GM21737 (cell line): ENCODE results near the gene OR7D4.
"Not testable (repeated sequence)": the region's sequence is repeated elsewhere in the genome, so short reads cannot be mapped to it uniquely, and the experiment has no call there.

Experiments used
- ATAC-seq: cut with Tn5 transposase; IDR thresholded peaks from one replicate; pipeline ENCODE4 v1.9.1; 2021; ENCODE audit warnings: mild to moderate bottlenecking, moderate library complexity; ENCODE audit not compliant: unreplicated experiment

Gene OR7D4

DNA sequence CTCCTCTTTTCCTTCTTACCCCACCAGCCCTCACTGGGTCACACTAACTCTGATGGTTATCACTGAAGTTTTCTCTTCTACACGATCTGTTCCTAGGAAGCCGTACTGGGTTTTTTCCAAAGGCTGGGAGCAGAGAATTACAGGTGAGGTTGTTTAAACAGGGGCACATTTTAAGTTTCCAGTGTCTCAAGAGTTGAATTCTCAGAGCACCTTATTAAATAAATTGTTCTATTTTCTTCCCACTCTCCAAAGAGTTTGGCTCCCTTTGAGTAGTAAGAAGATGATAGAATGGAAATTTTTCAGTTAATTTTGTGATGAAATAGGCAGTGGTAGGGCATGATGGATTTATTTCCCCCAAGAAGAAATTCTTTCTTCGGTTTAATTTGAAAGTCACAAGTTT is at the start of gene OR7D4:
OR7D4 (minus strand) TSS at position 101 of the 400 bp plus-strand sequence. CDS start 4,752 bp downstream, outside the sequence.
- ATAC-seq, result no peak

DNA sequence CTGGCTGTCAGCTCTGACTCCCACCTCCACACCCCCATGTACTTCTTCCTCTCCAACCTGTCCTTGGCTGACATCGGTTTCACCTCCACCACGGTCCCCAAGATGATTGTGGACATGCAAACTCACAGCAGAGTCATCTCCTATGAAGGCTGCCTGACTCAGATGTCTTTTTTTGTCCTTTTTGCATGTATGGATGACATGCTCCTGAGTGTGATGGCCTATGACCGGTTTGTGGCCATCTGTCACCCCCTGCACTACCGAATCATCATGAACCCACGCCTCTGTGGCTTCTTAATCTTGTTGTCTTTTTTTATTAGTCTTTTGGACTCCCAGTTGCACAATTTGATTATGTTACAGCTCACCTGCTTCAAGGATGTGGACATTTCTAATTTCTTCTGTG is 31.8 kb upstream of the OR7D4 start:
- no peak for ATAC-seq

DNA sequence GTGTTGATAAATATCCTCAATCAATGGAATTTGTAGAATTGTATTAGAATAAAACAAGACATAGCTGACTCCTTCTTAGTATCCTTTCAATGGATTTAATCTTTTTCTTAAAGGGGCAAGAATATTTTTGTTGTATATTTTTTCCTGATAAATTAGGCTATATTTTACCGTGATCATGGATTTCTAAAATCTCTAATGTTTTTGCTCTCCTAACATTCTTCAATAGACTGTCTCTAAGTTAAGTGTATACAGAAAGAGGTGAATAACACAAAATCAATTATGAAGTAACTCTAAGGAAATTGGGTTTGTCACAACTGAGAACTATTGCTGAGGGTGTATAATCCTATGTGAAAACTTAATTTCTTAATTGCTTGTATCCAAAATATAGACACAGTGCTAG is 31.2 kb upstream of the OR7D4 start, which contains the start of gene OR7E24:
OR7E24 (plus strand) TSS at position 301 of the 400 bp plus-strand sequence. CDS start 114 bp downstream, outside the sequence.
- no peak for ATAC-seq

DNA sequence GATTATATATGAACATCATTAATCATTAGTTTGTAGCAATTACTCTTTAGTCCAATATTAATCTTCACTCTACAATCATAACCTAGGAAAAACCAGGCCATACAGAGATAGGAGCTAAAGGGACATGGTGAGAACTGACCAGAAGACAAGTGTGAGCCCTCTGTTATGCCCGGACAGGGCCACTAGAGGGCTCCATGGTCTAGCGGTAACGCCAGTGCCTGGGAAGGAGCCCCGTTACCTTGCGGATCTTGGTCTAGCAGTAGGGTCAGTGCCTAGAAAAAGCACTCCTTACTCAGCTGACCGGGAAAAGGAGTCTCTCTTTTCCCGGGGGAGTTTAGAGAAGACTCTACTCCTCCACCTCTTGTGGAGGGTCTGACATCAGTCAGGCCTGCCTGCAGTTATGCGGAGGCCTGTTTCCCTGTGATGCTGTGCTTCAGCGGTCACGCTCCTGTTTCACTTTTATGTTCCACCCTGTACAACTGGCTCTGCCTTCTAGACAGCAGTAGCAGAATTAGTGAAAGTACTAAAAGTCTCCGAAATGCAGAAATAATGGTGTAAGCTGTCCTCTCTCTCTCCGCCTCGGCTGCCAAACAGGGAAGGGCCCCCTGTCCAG is 13.8 kb downstream of the OR7D4 start:
- no peak for ATAC-seq

DNA sequence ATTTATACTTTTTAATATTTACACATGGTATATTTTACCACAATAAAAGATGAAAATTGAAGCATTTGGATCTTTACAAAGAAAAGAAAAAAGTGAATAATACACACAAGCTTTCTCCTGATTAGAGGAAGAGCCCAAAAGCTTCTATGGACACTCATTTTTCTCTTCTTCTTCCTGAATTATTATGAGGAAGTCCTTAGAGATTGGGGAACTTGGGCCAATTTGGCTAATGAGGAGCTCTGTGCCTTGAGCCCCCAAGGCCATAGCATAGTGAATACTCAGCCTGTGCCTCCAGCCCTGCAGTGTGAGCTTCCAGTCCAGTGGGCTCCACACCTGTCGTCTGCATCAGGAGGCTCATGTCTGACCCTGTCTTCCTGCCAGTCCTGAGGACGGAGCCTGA is 21.3 kb downstream of the OR7D4 start:
- ATAC-seq, result not testable (repeated sequence)

DNA sequence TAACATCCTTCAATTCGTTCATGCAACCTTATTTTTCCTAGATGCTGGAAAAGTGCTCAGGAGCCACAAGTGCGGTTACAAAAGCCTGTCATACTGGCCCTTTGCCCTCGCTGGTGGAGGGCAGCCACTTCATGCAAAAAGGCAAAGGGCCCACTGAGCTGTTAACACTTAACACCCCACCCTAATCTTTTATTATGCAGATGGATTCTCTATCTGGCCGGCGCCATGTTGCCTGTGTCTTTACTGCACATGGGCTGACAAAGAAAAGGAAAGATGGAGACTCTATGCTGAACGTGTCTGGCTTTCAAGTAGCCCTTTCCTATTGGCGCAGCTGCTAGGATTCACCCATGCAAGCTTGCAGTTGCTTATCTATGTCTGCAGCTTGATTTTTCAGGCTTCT is 29.9 kb downstream of the OR7D4 start:
- no peak for ATAC-seq

DNA sequence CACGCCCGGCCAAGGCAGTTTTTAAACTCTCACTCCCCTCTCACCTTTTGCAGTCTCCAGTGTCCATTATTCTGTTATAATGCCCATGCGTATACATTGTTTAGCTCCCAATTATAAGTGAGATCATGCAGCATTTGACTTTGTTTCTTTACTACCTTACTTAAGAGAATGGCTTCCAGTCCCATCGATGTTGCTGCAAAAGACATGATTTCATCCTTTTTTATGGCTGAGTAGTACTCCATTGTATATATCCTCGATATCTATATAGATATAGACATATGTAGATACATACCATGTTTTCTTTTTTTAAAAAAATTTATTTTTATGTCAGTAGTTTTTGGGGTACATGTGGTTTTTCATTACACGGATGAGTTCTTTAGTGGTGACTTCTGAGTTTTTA is 32.2 kb downstream of the OR7D4 start:
- no peak for ATAC-seq

DNA sequence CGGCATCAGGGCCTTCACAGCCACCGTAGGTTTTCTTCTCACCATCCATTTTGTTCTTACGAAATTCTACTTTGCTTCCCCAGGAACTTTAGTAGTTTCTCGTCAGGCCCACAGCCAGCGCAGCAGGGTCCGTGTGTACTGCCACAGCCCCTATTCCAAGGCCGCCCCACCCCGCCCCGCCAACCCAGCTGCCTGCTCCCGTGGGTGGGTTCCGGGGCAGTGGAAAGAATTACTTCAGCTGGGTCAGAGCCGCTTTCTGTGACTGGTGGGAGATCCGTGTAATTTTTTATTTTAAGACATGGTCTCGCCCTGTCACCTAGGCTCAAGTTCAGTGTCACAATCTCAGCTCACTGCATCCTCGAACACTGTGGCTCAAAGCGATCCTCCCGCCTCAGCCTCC is 36.4 kb downstream of the OR7D4 start:
- ATAC-seq, result no peak

DNA sequence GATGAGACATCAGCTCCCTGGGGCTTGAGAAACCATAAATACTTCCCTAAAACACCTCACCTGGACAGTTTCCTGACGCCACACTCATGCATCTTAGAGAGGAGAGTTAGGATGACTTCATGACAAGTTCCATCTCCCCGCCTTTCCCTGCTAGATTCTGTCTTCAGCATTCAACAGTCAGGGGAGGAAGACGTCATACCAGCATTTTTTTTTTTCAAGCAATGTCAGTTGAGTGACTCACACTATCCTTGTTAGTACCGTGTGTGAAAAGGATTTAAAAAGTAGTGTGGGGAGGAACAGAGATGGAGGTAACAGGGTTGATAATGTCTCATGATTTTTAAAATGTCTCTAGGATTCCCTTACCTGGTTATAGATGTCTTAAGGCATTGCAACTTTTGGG is 40.5 kb downstream of the OR7D4 start, which contains the start of gene OR7D2:
OR7D2 (plus strand) TSS at position 79 of the 400 bp plus-strand sequence. CDS start 6,803 bp downstream, outside the sequence.
- ATAC-seq, result no peak

DNA sequence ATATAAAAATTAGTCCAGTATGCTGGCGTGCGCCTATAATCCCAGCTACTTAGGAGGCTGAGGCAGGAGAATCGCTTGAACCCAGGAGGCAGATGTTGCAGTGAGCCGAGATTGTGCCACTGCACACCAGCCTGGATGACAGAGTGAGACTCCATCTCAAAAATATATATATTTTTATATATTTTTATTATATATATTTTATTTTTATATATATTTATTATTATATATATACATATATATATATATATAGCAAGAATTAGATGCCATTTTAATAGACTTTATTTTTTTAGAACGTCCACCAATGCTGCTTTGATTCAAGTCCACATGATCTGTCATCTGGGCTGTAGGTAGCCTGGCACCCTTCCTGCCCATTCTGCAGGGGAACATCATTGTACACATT is 44.1 kb downstream of the OR7D4 start:
- ATAC-seq, result no peak

DNA sequence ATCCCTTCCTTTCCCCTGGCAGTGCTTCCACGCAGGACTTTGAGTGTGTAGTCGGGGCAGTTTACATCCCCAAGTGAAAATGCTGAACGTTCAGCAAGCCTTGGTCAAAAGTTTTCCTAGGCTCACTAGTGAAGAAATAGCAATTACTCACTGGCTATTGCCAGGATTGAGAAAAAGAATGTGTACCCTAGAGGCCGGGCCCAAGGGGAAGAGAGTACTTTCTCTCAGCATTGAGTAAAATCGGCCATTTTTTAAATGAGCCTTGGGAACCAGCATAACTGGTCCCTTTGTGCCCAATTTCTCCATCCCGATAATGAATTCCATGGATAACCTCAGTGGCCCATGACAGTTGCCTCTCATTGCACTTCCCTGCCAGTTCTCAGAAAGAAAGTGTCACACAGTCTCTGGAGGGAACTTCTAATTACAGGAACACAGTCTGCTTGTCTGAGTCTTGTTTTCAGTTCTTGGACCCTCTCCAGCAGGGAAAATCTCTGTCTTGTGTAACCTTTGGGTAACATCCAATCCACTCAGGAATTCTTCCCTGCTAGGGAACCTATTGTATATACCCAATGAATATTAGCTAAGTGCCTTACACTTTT is 47.9 kb downstream of the OR7D4 start:
- no peak for ATAC-seq

DNA sequence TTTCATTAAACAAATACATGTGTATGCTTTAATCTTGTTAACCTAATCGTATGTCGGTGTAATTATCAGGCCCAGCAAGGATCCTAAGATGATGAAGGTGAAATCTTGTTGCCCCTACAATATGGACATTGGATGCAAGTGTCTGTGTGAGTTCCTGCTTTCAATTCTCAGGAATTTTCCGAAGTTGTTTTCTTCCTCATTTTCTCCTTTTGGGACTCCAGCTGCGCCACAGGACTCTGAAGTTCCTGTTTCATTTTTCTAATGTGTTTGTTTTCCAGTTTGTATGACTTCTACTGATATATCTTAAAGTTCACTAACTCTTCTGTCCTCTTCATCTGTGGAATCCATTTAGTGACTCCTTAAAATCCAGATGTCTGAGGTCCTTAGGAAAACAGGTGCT is 52.5 kb downstream of the OR7D4 start:
- ATAC-seq, result no peak

DNA sequence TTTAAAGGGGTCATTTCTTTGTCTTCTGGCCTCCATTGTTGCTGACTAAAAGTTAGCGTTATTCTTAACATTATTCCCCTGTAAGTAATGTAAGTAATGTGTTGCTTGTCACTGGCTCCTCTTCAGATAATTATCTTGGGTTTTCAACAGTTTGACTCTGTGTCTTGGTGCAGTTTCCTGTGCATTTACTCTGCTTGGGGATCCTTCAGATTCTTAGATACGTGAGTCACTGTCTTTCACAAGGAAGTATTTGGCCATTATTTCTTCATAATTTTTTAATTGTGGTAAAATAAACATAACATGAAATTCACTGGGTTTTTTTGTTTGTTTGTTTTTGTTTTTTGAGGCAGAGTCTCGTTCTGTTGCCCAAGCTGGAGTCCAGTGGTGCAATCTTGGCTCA is 54.1 kb downstream of the OR7D4 start:
- no peak for ATAC-seq

DNA sequence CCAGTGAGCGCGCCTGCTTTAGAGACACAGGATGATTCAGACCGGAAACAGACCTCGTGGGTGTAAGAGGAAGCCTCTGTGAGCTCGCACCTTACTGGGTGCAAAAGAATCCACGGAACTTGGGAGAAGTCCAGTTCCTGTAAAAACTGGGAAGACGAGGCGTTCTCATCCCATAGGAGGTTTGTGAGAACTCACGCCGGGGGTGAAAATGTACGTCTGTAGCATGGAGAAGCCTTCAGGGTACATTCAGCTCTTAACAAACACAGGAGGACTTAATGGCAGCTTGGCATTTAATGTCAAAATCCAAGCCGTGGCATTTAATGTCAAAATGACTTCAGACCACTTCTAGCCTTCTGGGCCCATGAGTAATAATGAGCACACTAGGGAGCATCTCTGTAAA is 58.0 kb downstream of the OR7D4 start:
- ATAC-seq, result no peak
